GM23338 (cell line): ENCODE results near the gene SV2C. TPM values are rescaled to one million over a fixed set of nuclear protein-coding genes. Genes with fewer than 3 reads are reported as not detected.

ENCODE experiments used
- ATAC-seq: fragments of 200-7000 bp; cut with Tn5 transposase; 3 replicates; pipeline ENCODE4 v1.9.1; 2020
- DNase-seq: peaks from one replicate; pipeline ENCODE4 v3.0.0-alpha.2; 2015; ENCODE audit warnings: low spot score
- H2AFZ ChIP-seq: fragments of 200-600 bp; sonication (generic); 2 replicates; pipeline ENCODE4 v1.8.0; 2016; ENCODE audit warnings: antibody characterized with exemption, mild to moderate bottlenecking, moderate library complexity
- H3F3A ChIP-seq: fragments of 200-600 bp; sonication (generic); replicated peaks from 2 replicates; pipeline ENCODE4 v1.8.0; 2017; ENCODE audit warnings: antibody characterized with exemption, mixed run types, low read depth
- H3K27ac ChIP-seq: fragments of 200-600 bp; sonication (generic); 2 replicates; pipeline ENCODE4 v1.6.1; 2016; ENCODE audit warnings: low read depth
- H3K27me3 ChIP-seq: fragments of 200-600 bp; sonication (generic); 2 replicates; pipeline ENCODE4 v1.8.0; 2016; ENCODE audit warnings: mild to moderate bottlenecking, mixed run types, moderate library complexity; ENCODE audit not compliant: insufficient read depth
- H3K36me3 ChIP-seq: fragments of 200-600 bp; sonication (generic); 2 replicates; pipeline ENCODE4 v1.8.0; 2016; ENCODE audit warnings: mild to moderate bottlenecking; ENCODE audit not compliant: insufficient read depth
- H3K4me1 ChIP-seq: fragments of 200-600 bp; sonication (generic); 2 replicates; pipeline ENCODE4 v1.8.0; 2016; ENCODE audit warnings: mild to moderate bottlenecking, moderate library complexity; ENCODE audit not compliant: insufficient read depth
- H3K4me2 ChIP-seq: fragments of 200-600 bp; sonication (generic); 2 replicates; pipeline ENCODE4 v1.7.1; 2017; ENCODE audit warnings: mixed run types
- H3K4me3 ChIP-seq: fragments of 200-600 bp; sonication (generic); 2 replicates; pipeline ENCODE4 v1.6.1; 2016; ENCODE audit warnings: mixed run types
- H3K79me2 ChIP-seq: fragments of 200-600 bp; sonication (generic); replicated peaks from 2 replicates; pipeline ENCODE4 v1.8.0; 2017; ENCODE audit warnings: mild to moderate bottlenecking; ENCODE audit not compliant: insufficient read depth
- H3K9me2 ChIP-seq: fragments of 200-600 bp; sonication (generic); 2 replicates; pipeline ENCODE4 v1.8.0; 2017; ENCODE audit not compliant: insufficient read depth
- H4K20me1 ChIP-seq: fragments of 200-600 bp; sonication (generic); replicated peaks from 2 replicates; pipeline ENCODE4 v1.8.0; 2017; ENCODE audit warnings: mild to moderate bottlenecking; ENCODE audit not compliant: insufficient read depth
- H3K27ac Mint-ChIP-seq: 2 replicates; pipeline ENCODE4 v1.8.0; 2020; ENCODE audit warnings: inconsistent platforms, mild to moderate bottlenecking, moderate library complexity, mixed read lengths
- H3K27me3 Mint-ChIP-seq: 3 replicates; pipeline ENCODE4 v1.8.0; 2022; ENCODE audit warnings: low read depth, mild to moderate bottlenecking, moderate library complexity, mixed read lengths, inconsistent platforms; ENCODE audit not compliant: insufficient read depth, poor library complexity
- H3K36me3 Mint-ChIP-seq: 3 replicates; pipeline ENCODE4 v1.8.0; 2021; ENCODE audit warnings: low read depth, mild to moderate bottlenecking, inconsistent platforms, moderate library complexity, mixed read lengths
- H3K4me1 Mint-ChIP-seq: 3 replicates; pipeline ENCODE4 v1.8.0; 2020; ENCODE audit warnings: mild to moderate bottlenecking, inconsistent platforms, mixed read lengths
- H3K4me3 Mint-ChIP-seq: 3 replicates; pipeline ENCODE4 v1.8.0; 2021; ENCODE audit warnings: moderate library complexity, mild to moderate bottlenecking, inconsistent platforms, mixed read lengths
- H3K9me3 Mint-ChIP-seq: 3 replicates; pipeline ENCODE4 v1.8.0; 2020; ENCODE audit warnings: moderate library complexity, mild to moderate bottlenecking, inconsistent platforms, mixed read lengths
- CREB1 ChIP-seq: fragments of 250-450 bp; sonication (Bioruptor Pico); IDR thresholded peaks from 2 replicates; pipeline ENCODE4 v1.5.0; 2020; ENCODE audit warnings: low read depth, mild to moderate bottlenecking, moderate library complexity
- EZH2 ChIP-seq: fragments of 200-600 bp; sonication (generic); IDR thresholded peaks from one replicate; pipeline ENCODE4 v1.8.0; 2017; ENCODE audit warnings: antibody characterized with exemption, mild to moderate bottlenecking, low read depth; ENCODE audit not compliant: unreplicated experiment
- EZH2phosphoT487 ChIP-seq: fragments of 200-600 bp; sonication (generic); IDR thresholded peaks from one replicate; pipeline ENCODE4 v1.8.1; 2018; ENCODE audit warnings: antibody characterized with exemption; ENCODE audit not compliant: unreplicated experiment
- JUNB ChIP-seq: IDR thresholded peaks from one replicate; pipeline ENCODE4 v1.6.1; 2016; ENCODE audit warnings: antibody characterized with exemption; ENCODE audit not compliant: unreplicated experiment
- POLR2AphosphoS5 ChIP-seq: IDR thresholded peaks from 2 replicates; pipeline ENCODE4 v1.6.1; 2016; ENCODE audit warnings: antibody characterized with exemption, low read depth
- STAT1 ChIP-seq: IDR thresholded peaks from one replicate; pipeline ENCODE4 v1.6.1; 2016; ENCODE audit warnings: antibody characterized with exemption; ENCODE audit not compliant: unreplicated experiment
- ZNF114 ChIP-seq: fragments of 250-450 bp; sonication (Bioruptor Pico); IDR thresholded peaks from 2 replicates; pipeline ENCODE4 v1.5.0; 2020; ENCODE audit warnings: mild to moderate bottlenecking, moderate library complexity
- polyA plus RNA-seq: library from polyadenylated mRNA; unstranded; fragments of >200 nt; fragmentation: Nextera tagmentation; extraction: Ambion mirVana; gene quantifications from 2 replicates; pipeline ENCODE4 v1.2.1, GENCODE V29; 2016
- total RNA-seq: library from RNA; depleted of rRNA; stranded (reverse); fragments of >200 nt; shearing (Covaris generic); gene quantifications from 2 replicates; pipeline ENCODE4 v1.2.3, GENCODE V29; 2014
- TF ChIP-seq, protein P1 (sequence below): IDR thresholded peaks from one replicate; pipeline ENCODE4 v1.6.1; 2018; ENCODE audit warnings: antibody characterized with exemption; ENCODE audit not compliant: unreplicated experiment
- TF ChIP-seq, protein P2 (sequence below), 2 experiments: fragments of 200-600 bp in 1 of 2; sonication (generic) in 1 of 2; conservative IDR thresholded peaks; 2 replicates each; pipeline versions ENCODE4 v1.5.1 to v1.6.1; 2016 to 2017; ENCODE audit warnings: antibody characterized with exemption in 2 of 2, low read depth in 2 of 2, mild to moderate bottlenecking in 2 of 2, moderate library complexity in 1 of 2
- TF ChIP-seq, protein P3 (sequence below): IDR thresholded peaks from 2 replicates; pipeline ENCODE4 v1.6.1; 2016; ENCODE audit warnings: antibody characterized with exemption

Gene SV2C
- total and polyA plus RNA-seq, 2 experiments from 2014 or later = 0.05 to 0.07 TPM

DNA sequence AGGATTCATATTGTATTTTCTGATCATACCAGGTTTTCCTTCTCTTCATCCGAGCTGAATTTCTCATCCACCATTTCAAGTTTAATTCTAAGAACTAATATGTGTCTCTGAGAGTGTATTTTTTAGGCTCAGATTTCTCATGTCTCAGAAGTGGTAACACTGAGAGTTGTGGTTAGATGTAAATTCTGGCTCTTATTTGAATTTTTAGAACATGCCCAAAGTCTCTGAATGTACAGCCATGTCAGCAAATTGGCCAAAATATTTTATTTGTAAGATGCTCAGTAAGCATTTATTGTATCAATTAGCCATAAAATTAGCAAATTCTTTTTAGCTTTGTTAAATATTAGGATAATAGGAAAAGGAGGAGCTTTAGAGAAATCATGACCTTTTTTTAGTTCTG lies 16.6 kb downstream of the SV2C start (continued):
- TF ChIP-seq, protein P1, sequence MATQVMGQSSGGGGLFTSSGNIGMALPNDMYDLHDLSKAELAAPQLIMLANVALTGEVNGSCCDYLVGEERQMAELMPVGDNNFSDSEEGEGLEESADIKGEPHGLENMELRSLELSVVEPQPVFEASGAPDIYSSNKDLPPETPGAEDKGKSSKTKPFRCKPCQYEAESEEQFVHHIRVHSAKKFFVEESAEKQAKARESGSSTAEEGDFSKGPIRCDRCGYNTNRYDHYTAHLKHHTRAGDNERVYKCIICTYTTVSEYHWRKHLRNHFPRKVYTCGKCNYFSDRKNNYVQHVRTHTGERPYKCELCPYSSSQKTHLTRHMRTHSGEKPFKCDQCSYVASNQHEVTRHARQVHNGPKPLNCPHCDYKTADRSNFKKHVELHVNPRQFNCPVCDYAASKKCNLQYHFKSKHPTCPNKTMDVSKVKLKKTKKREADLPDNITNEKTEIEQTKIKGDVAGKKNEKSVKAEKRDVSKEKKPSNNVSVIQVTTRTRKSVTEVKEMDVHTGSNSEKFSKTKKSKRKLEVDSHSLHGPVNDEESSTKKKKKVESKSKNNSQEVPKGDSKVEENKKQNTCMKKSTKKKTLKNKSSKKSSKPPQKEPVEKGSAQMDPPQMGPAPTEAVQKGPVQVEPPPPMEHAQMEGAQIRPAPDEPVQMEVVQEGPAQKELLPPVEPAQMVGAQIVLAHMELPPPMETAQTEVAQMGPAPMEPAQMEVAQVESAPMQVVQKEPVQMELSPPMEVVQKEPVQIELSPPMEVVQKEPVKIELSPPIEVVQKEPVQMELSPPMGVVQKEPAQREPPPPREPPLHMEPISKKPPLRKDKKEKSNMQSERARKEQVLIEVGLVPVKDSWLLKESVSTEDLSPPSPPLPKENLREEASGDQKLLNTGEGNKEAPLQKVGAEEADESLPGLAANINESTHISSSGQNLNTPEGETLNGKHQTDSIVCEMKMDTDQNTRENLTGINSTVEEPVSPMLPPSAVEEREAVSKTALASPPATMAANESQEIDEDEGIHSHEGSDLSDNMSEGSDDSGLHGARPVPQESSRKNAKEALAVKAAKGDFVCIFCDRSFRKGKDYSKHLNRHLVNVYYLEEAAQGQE = no peak
- TF ChIP-seq EZH2 (no peak), ZNF114 (CRISPR knock-in tag) (no peak), EZH2phosphoT487 (no peak)
- TF ChIP-seq, protein P2, sequence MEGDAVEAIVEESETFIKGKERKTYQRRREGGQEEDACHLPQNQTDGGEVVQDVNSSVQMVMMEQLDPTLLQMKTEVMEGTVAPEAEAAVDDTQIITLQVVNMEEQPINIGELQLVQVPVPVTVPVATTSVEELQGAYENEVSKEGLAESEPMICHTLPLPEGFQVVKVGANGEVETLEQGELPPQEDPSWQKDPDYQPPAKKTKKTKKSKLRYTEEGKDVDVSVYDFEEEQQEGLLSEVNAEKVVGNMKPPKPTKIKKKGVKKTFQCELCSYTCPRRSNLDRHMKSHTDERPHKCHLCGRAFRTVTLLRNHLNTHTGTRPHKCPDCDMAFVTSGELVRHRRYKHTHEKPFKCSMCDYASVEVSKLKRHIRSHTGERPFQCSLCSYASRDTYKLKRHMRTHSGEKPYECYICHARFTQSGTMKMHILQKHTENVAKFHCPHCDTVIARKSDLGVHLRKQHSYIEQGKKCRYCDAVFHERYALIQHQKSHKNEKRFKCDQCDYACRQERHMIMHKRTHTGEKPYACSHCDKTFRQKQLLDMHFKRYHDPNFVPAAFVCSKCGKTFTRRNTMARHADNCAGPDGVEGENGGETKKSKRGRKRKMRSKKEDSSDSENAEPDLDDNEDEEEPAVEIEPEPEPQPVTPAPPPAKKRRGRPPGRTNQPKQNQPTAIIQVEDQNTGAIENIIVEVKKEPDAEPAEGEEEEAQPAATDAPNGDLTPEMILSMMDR (conservative IDR thresholded peaks at IDR 0.05; ENCODE audit: low read depth in 2 of 2) = no peak

DNA sequence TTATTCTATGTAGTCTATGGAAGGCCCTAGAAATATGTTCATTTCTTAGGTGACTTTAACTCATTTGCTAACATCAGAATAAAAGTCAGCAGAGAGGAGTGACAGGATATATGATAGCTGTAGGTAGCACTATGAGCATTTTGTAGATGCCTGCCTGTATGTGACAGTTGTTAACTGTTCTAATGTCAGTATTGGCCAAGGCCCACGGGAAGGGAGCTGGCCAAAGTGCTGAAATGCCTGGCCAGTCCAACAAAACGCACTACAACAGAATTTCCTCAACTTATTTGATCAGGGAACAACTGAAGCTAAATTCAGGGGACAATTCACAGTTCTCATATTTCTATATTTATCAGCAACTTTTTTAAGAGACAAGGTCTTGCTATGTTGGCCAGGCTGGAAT lies 20.8 kb downstream of the SV2C start:
- H3K27ac ChIP-seq = no peak overlapping the region
- H3K9me2 ChIP-seq = peaks cover 2% of the 10 kb centered on the region; the same call in 1 of the 2 replicates
- H3K36me3 ChIP-seq = no peaks in the 10 kb centered on the region
- H4K20me1 ChIP-seq = no peaks in the 10 kb centered on the region; the same call in 1 of the 2 replicates
- no peaks in the 10 kb centered on the region for H3K27me3 ChIP-seq
- H3K4me2 ChIP-seq = no peak overlapping the region
- Mint-ChIP-seq H3K4me3 (no peak overlapping the region), H3K36me3 (no peaks in the 10 kb centered on the region), H3K27me3 (no peaks in the 10 kb centered on the region), H3K9me3 (no peaks in the 10 kb centered on the region), H3K27ac (no peak overlapping the region), H3K4me1 (peaks cover 2% of the 10 kb centered on the region; the same call in 1 of the 3 replicates)
- H2AFZ ChIP-seq = no peak overlapping the region
- ATAC-seq (peak; percentile 86), DNase-seq (peak; percentile 72)
- H3K4me3 ChIP-seq = no peak overlapping the region
- no peaks in the 10 kb centered on the region for H3K79me2 ChIP-seq
- no peaks in the 10 kb centered on the region for H3F3A ChIP-seq
- no peak for TF ChIP-seq EZH2phosphoT487
- TF ChIP-seq POLR2AphosphoS5 = no peak
- no peak for TF ChIP-seq JUNB
- TF ChIP-seq, protein P1 = peak; percentile 88
- no peak for TF ChIP-seq CREB1
- TF ChIP-seq, protein P2 (conservative IDR thresholded peaks at IDR 0.05; ENCODE audit: low read depth in 2 of 2) = no peak
- TF ChIP-seq ZNF114 (CRISPR knock-in tag) = no peak
- TF ChIP-seq, protein P3, sequence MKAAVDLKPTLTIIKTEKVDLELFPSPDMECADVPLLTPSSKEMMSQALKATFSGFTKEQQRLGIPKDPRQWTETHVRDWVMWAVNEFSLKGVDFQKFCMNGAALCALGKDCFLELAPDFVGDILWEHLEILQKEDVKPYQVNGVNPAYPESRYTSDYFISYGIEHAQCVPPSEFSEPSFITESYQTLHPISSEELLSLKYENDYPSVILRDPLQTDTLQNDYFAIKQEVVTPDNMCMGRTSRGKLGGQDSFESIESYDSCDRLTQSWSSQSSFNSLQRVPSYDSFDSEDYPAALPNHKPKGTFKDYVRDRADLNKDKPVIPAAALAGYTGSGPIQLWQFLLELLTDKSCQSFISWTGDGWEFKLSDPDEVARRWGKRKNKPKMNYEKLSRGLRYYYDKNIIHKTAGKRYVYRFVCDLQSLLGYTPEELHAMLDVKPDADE = no peak
- TF ChIP-seq STAT1 = no peak
- H3K4me1 ChIP-seq = no peaks in the 10 kb centered on the region
